GM12878 (cell line): ENCODE measurements around the gene ASXL2. TPM values are rescaled to one million over a fixed set of nuclear protein-coding genes. Genes with fewer than 3 reads are reported as not detected.
A peak's percentile ranks its signal among the peaks of the same experiment; 100 is the strongest.

Experiments used
- ATAC-seq: fragments of 200-7000 bp; cut with Tn5 transposase; 3 replicates; pipeline ENCODE4 v1.9.1; 2020; ENCODE audit warnings: mild to moderate bottlenecking, moderate library complexity
- BruUV-seq: library from RNA; stranded (reverse); fragments of 400-500 nt; replicated peaks from 2 replicates; lab custom pipeline; 2021; lab: Mats Ljungman, UMichigan
- CTCF ChIA-PET: fragments of 300-600 bp; sonication (Branson Sonifier 250); formaldehyde crosslinking; extraction: SDS; loops from one replicate; lab custom pipeline; 2021; ENCODE audit warnings: inconsistent platforms; lab: Yijun Ruan, JAX
- POLR2A ChIA-PET: fragments of 350-600 bp; formaldehyde crosslinking; extraction: SDS; loops from one replicate; lab custom pipeline; 2021; ENCODE audit warnings: inconsistent platforms; lab: Charles Lee
- RAD21 ChIA-PET: fragments of 300-600 bp; sonication (Branson Sonifier 250); formaldehyde crosslinking; loops from one replicate; lab custom pipeline; 2023; ENCODE audit warnings: antibody characterized with exemption; ENCODE audit not compliant: unreplicated experiment; lab: Charles Lee
- SMC1A ChIA-PET: fragments of 300-600 bp; sonication (Branson Sonifier 250); formaldehyde crosslinking; loops from one replicate; lab custom pipeline; 2023; ENCODE audit not compliant: unreplicated experiment, uncharacterized antibody; lab: Charles Lee
- DNase-seq: peaks from one replicate; pipeline ENCODE4 v3.0.0-alpha.2; 2011; ENCODE audit warnings: low read depth, low spot score
- FAIRE-seq: peaks from 3 replicates; lab custom pipeline; 2011; peaks lifted over from hg19 to GRCh38; lab: Jason Lieb, UNC
- H2AFZ ChIP-seq: 2 replicates; pipeline ENCODE4 v1.6.0; 2011; ENCODE audit warnings: low read depth, low read length, control low read depth; ENCODE audit not compliant: control insufficient read depth
- H3K27ac ChIP-seq: 2 replicates; pipeline ENCODE4 v1.5.1; 2011; ENCODE audit warnings: control low read depth; ENCODE audit not compliant: control insufficient read depth, insufficient read depth
- H3K27me3 ChIP-seq, 2 experiments: replicated peaks in 1 of 2; 2 replicates each; pipeline versions ENCODE4 v1.6.0 to v1.6.1; 2011; ENCODE audit warnings: low read length in 1 of 2; ENCODE audit not compliant: control insufficient read depth in 2 of 2, insufficient read depth in 2 of 2
- H3K36me3 ChIP-seq, 2 experiments: 2 replicates each; pipeline ENCODE4 v1.5.1; 2011; ENCODE audit warnings: low read length in 1 of 2; ENCODE audit not compliant: control insufficient read depth in 2 of 2, insufficient read depth in 2 of 2
- H3K4me1 ChIP-seq: 2 replicates; pipeline ENCODE4 v1.6.1; 2011; ENCODE audit warnings: mild to moderate bottlenecking, low read length, moderate library complexity, mixed read lengths; ENCODE audit not compliant: control insufficient read depth, insufficient read depth
- H3K4me2 ChIP-seq: 2 replicates; pipeline ENCODE4 v1.6.0; 2011; ENCODE audit warnings: control low read depth; ENCODE audit not compliant: control insufficient read depth, insufficient read depth
- H3K4me3 ChIP-seq: fragments of 200-600 bp; sonication (generic); 2 replicates; pipeline ENCODE4 v1.5.1; 2016
- H3K79me2 ChIP-seq: 2 replicates; pipeline ENCODE4 v1.6.0; 2011; ENCODE audit warnings: low read length; ENCODE audit not compliant: control insufficient read depth, insufficient read depth
- H3K9ac ChIP-seq: 2 replicates; pipeline ENCODE4 v1.8.0; 2011; ENCODE audit warnings: low read length, control low read depth, mixed read lengths; ENCODE audit not compliant: control insufficient read depth, insufficient read depth
- H3K9me3 ChIP-seq: replicated peaks from 3 replicates; pipeline ENCODE4 v1.5.1; 2011; ENCODE audit warnings: mild to moderate bottlenecking, low read length; ENCODE audit not compliant: control insufficient read depth, insufficient read depth
- H4K20me1 ChIP-seq: 2 replicates; pipeline ENCODE4 v1.6.0; 2011; ENCODE audit not compliant: control insufficient read depth, insufficient read depth
- BCL3 ChIP-seq: IDR thresholded peaks from 2 replicates; pipeline ENCODE4 v1.6.1; 2011; ENCODE audit warnings: borderline replicate concordance, low read depth, mild to moderate bottlenecking, moderate library complexity, low read length; ENCODE audit not compliant: insufficient read depth, poor library complexity, severe bottlenecking
- BCLAF1 ChIP-seq: fragments of 450-650 bp; IDR thresholded peaks from 2 replicates; pipeline ENCODE4 v1.6.1; 2017; ENCODE audit warnings: antibody characterized with exemption, mild to moderate bottlenecking, moderate library complexity
- GABPA ChIP-seq: IDR thresholded peaks from 2 replicates; pipeline ENCODE4 v1.6.1; 2014; ENCODE audit warnings: antibody characterized with exemption, low read depth, mild to moderate bottlenecking, inconsistent platforms
- NFIC ChIP-seq: IDR thresholded peaks from 2 replicates; pipeline ENCODE4 v1.6.1; 2012; ENCODE audit warnings: low read depth, mild to moderate bottlenecking, inconsistent platforms, low read length, moderate library complexity
- NR2C1 ChIP-seq: fragments of 450-650 bp; IDR thresholded peaks from 2 replicates; pipeline ENCODE4 v1.6.1; 2017; ENCODE audit warnings: antibody characterized with exemption, mild to moderate bottlenecking, moderate library complexity
- PAX5 ChIP-seq: IDR thresholded peaks from 2 replicates; pipeline ENCODE4 v1.6.1; 2011; ENCODE audit warnings: low read depth, low read length, borderline replicate concordance
- POU2F2 ChIP-seq: IDR thresholded peaks from 3 replicates; pipeline ENCODE4 v1.6.1; 2011; ENCODE audit warnings: low read depth, mild to moderate bottlenecking, low read length, borderline replicate concordance
- SMARCA5 ChIP-seq: fragments of 450-650 bp; IDR thresholded peaks from 2 replicates; pipeline ENCODE4 v1.6.1; 2017; ENCODE audit warnings: mild to moderate bottlenecking
- SREBF2 ChIP-seq: IDR thresholded peaks from 2 replicates; pipeline ENCODE4 v1.6.1; 2012; ENCODE audit warnings: mild to moderate bottlenecking, low read length
- SRF ChIP-seq, 2 experiments: IDR thresholded peaks; 2 replicates each; pipeline ENCODE4 v1.6.1; 2011; ENCODE audit warnings: low read depth in 2 of 2, low read length in 2 of 2, mild to moderate bottlenecking in 1 of 2, moderate library complexity in 1 of 2
- SUPT20H ChIP-seq: IDR thresholded peaks from 2 replicates; pipeline ENCODE4 v1.6.1; 2011; ENCODE audit warnings: low read depth, mild to moderate bottlenecking, low read length, moderate library complexity, borderline replicate concordance; ENCODE audit not compliant: control insufficient read depth
- TCF12 ChIP-seq: IDR thresholded peaks from 2 replicates; pipeline ENCODE4 v1.6.1; 2011; ENCODE audit warnings: low read depth, mild to moderate bottlenecking, low read length
- ZBTB40 ChIP-seq: fragments of 450-650 bp; IDR thresholded peaks from 2 replicates; pipeline ENCODE4 v1.6.1; 2016; ENCODE audit warnings: mild to moderate bottlenecking, moderate library complexity, borderline replicate concordance
- ZNF384 ChIP-seq: IDR thresholded peaks from 2 replicates; pipeline ENCODE4 v1.6.1; 2012; ENCODE audit warnings: low read depth, mild to moderate bottlenecking, low read length, improper control_type of control experiment, borderline replicate concordance
- WGBS: methylation state at CpG from one replicate; pipeline ENCODE4 v1.1.6; 2016; ENCODE audit warnings: low lambda C conversion rate; ENCODE audit not compliant: insufficient replicate concordance, insufficient coverage; ENCODE audit errors: missing lambda C conversion rate; 5-methylcytosine and 5-hydroxymethylcytosine counted together
- in situ Hi-C: fragments of 300-500 bp; cut with MboI; formaldehyde crosslinking; loops from 9 replicates; pipeline ENCODE4 v1.14.3; 2018; ENCODE audit warnings: mixed read lengths
- intact Hi-C: fragments of 100-400 bp; cut with micrococcal nuclease; formaldehyde crosslinking; loops from one replicate; pipeline ENCODE4 v1.14.2; 2022; ENCODE audit not compliant: unreplicated experiment
- polyA plus RNA-seq, 11 experiments: library from polyadenylated mRNA; depleted of rRNA in 4 of 11; unstranded in 6 of 11; stranded (reverse) in 5 of 11; fragments of >200 nt; fragmentation: Nextera tagmentation in 4 of 11; fragmentation: Illumina TruSeq in 1 of 11; extraction: Ambion mirVana in 4 of 11; extraction: Trizol in 1 of 11; gene quantifications; 1 replicate in 1 of 11; 2 replicates in 10 of 11; pipeline versions ENCODE4 v1.2.1 to v1.2.3, GENCODE V29; 2011 to 2016; ENCODE audit warnings: inconsistent platforms in 2 of 11, missing spikeins in 2 of 11, low read depth in 1 of 11
- total RNA-seq, 4 experiments: library from RNA; depleted of rRNA in 3 of 4; stranded (reverse); fragments of >200 nt in 3 of 4; fragmentation: Illumina TruSeq in 1 of 4; extraction: Trizol in 1 of 4; gene quantifications; 2 replicates each; pipeline versions ENCODE4 v1.2.1 to v1.2.3, GENCODE V29; 2013 to 2021

ASXL2 gene
- total and polyA plus RNA-seq, 10 of the 15 experiments (the other 5 are each of a cell fraction or from before 2014, with no cell fraction given) = 1.3 to 17.7 (median 5.5) TPM

- H3K9me3 ChIP-seq = no peaks in the 10 kb centered on the region
- no TSS peak for BruUV-seq
- TF ChIP-seq PAX5 = no peak
- no peak for TF ChIP-seq SMARCA5
- no peak for TF ChIP-seq NR2C1
- TF ChIP-seq GABPA = no peak
- TF ChIP-seq SREBF2 = no peak
- no peak for TF ChIP-seq ZBTB40
- no peak for TF ChIP-seq TCF12
- TF ChIP-seq SUPT20H = no peak
- no peak for TF ChIP-seq BCL3
- no peak for TF ChIP-seq BCLAF1
- TF ChIP-seq ZNF384 = no peak
- no peak for TF ChIP-seq POU2F2
- no peak for TF ChIP-seq NFIC
- TF ChIP-seq SRF (IDR thresholded peaks at IDR 0.05; ENCODE audit: low read depth in 2 of 2, low read length in 2 of 2) = no peak
- TF ChIP-seq, all 136 proteins: peak for 0
- WGBS = 74% methylated on average over 3 of the region's 3 CpGs
- no peak overlapping the region for H2AFZ ChIP-seq
- ChIA-PET POLR2A (interaction anchor here (0.6 to 1.0 kb wide), 5 partner anchors 10 to 293 kb away, joined by 3 to 5 read pairs (median 3); no protein-coding TSS in a partner anchor), RAD21 (interaction anchor here (0.6 to 1.5 kb wide), 4 partner anchors 24 to 690 kb away, joined by 3 to 5 read pairs (median 4); partner anchors contain the start of gene ASXL2), SMC1A (interaction anchor here (1.0 to 2.0 kb wide), 4 partner anchors 13 to 63 kb away, joined by 3 to 10 read pairs (median 6); no protein-coding TSS in a partner anchor), CTCF (interaction anchor here (0.8 to 1.7 kb wide), 4 partner anchors 10 to 620 kb away, joined by 3 to 6 read pairs (median 4); no protein-coding TSS in a partner anchor)
- H3K4me2 ChIP-seq = peak overlapping the region; percentile 67; the same call in 1 of the 2 replicates
- H3K4me3 ChIP-seq = 0 out of 2 replicates have a peak overlapping the region, but pooled peaks have one; percentile 22
- no peak overlapping the region for H3K9ac ChIP-seq
- H3K36me3 ChIP-seq = no peaks in the 10 kb centered on the region; a peak in 1 of 4 replicates
- DNase-seq (no peak), ATAC-seq (no peak), FAIRE-seq (no peak)
- intact Hi-C loops (no loop called here), in situ Hi-C loops (no loop called here)
- H3K4me1 ChIP-seq = peaks cover 12% of the 10 kb centered on the region
- H3K27me3 ChIP-seq = no peaks in the 10 kb centered on the region
- no peaks in the 10 kb centered on the region for H4K20me1 ChIP-seq
- no peaks in the 10 kb centered on the region for H3K79me2 ChIP-seq
- peak overlapping the region; percentile 44; the same call in 1 of the 2 replicates for H3K27ac ChIP-seq
These were observed 61.3 kb downstream of the ASXL2 start for GRCh38 chr2:25817006-25817405.
